ENCODE data around the gene WDR48. TPM values are rescaled to one million over a fixed set of nuclear protein-coding genes. Genes with fewer than 3 reads are reported as not detected.

WDR48 gene
- total RNA-seq, 2 experiments from 2014 or later, result 38.5 to 39.4 TPM

DNA sequence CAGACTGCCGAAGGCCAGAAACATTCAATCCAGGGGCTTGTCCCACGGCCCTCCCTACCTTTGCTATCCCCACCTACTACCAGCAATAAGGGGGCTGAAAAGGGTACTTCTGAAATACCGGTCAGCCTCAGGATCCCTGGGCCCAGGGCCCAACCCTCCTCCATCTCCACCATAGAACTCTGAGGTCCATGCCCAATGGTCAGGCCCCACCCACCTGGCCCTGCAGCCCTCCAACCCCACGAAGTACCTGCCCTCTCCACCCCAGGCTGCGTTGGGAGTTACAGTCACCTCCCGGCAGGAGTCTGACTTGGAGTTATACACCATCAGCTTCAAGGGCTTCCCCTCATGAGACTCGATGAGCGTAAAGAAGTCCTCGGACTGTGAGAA lies 48.7 kb downstream of the WDR48 start:
- ATAC-seq (ENCODE audit: low read depth) (no peak), DNase-seq (no peak)
- Mint-ChIP-seq H3K4me3 (no peak overlapping the region), H3K36me3 (peaks cover 1% of the 10 kb centered on the region), H3K27me3 (no peaks in the 10 kb centered on the region), H3K4me1 (peaks cover 14% of the 10 kb centered on the region), H3K9me3 (no peaks in the 10 kb centered on the region), H3K27ac (no peak overlapping the region)
- POLR2A ChIA-PET, result no interaction called here

DNA sequence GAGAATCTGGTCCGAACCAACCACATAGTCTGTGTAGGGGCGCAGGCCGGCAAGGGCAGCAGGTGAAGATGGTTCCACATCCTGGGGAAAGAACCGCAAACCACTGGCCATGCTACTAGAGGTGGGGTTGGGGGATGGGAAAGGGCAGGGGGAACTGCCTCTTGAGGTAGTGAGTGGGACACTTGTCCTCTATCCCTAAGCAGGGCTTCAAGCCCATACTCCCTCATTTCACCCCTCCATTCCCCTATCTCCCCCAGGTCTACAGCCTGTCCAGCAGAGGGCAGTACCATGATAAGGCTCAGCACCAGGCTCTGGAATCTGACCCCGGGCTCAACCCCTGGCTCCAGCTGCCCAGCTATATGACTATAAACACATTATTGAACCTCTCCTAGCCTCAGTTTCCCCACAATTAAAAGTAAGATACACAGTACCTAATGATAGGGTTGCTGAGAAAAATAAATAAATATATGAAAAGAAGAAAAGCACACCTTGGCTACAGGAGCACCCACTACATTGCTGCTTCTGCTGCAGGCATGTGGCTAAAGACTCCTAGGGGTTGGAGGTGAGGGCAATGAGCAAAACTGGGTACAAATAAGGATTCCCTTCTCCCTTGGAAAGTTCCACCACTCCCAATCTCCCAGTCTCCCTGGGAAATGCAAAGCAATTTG lies 49.3 kb downstream of the WDR48 start:
- Mint-ChIP-seq H3K9me3 (no peaks in the 10 kb centered on the region), H3K36me3 (peaks cover 1% of the 10 kb centered on the region), H3K4me3 (no peak overlapping the region), H3K4me1 (peaks cover 20% of the 10 kb centered on the region), H3K27me3 (peaks cover 5% of the 10 kb centered on the region), H3K27ac (no peak overlapping the region)
- POLR2A ChIA-PET, result no interaction called here
- ATAC-seq (ENCODE audit: low read depth) (peak; percentile 69), DNase-seq (no peak)

DNA sequence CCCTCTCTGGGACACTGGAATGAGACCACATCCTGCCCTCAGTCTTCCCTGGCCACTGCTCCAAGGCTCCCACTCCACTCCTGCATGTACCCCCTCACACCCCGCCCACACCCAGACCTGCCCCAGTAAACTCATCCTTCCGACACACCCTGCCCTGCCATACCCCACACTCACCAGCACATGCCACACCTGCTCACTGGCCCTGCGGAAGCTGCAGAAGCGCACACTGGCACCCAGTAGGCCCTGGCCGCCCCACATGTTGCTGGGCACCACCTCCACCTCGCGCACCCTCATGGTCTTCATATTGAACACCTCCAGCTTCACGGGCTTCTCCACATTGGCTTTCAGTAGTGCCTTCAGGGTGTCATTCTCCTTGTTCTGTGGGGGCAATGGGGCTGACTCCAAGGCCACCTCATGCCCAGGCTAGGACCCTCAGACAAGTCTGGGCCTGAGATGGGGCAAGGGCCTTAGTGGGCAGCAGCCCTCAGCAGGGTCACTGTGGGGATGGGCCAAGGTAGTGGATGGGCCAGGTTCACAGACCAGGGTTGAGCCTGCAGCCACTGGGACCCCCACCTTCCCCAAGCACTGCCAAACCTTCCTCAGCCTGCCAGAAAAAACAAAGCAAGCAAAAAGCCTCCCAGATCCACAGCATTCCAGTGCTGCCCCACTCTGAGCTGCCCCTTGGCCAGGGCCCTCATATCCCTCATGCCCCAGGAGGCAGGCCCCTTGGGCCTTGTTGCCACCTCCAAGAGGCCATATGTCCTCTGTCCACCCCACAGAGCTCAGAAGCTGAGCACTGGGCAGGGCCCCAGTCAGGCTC lies 50.9 kb downstream of the WDR48 start:
- no peak overlapping the region for H3K27ac Mint-ChIP-seq
- no peak for ATAC-seq (ENCODE audit: low read depth)
- H3K4me3 Mint-ChIP-seq, result no peak overlapping the region
- POLR2A ChIA-PET, result no interaction called here
- no peaks in the 10 kb centered on the region for H3K36me3 Mint-ChIP-seq
- H3K27me3 Mint-ChIP-seq, result peaks cover 12% of the 10 kb centered on the region
- no peaks in the 10 kb centered on the region for H3K9me3 Mint-ChIP-seq
- DNase-seq, result no peak
- H3K4me1 Mint-ChIP-seq, result peaks cover 26% of the 10 kb centered on the region

DNA sequence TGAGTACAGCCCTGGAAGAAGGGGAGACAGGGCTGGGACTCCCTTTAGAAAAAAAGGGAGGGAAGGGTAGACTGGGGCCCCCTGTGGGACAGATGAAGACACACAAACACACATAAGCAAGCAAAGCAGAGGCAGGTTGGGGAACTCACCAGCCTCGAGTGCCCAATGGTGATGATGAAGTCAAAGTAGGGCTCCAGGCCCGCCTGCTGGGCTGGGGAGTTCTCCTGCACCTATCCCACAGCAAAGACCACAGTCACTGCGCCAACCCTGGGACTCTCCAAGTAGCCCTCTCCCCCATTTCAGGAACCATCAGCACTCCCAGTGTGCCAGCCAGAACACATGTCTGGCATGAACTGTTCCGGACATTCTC lies 51.5 kb downstream of the WDR48 start:
- Mint-ChIP-seq H3K4me3 (no peak overlapping the region), H3K36me3 (no peaks in the 10 kb centered on the region), H3K27ac (no peak overlapping the region), H3K4me1 (peaks cover 32% of the 10 kb centered on the region), H3K9me3 (no peaks in the 10 kb centered on the region), H3K27me3 (peaks cover 12% of the 10 kb centered on the region)
- POLR2A ChIA-PET, result no interaction called here
- DNase-seq, result no peak
- no peak for ATAC-seq (ENCODE audit: low read depth)

DNA sequence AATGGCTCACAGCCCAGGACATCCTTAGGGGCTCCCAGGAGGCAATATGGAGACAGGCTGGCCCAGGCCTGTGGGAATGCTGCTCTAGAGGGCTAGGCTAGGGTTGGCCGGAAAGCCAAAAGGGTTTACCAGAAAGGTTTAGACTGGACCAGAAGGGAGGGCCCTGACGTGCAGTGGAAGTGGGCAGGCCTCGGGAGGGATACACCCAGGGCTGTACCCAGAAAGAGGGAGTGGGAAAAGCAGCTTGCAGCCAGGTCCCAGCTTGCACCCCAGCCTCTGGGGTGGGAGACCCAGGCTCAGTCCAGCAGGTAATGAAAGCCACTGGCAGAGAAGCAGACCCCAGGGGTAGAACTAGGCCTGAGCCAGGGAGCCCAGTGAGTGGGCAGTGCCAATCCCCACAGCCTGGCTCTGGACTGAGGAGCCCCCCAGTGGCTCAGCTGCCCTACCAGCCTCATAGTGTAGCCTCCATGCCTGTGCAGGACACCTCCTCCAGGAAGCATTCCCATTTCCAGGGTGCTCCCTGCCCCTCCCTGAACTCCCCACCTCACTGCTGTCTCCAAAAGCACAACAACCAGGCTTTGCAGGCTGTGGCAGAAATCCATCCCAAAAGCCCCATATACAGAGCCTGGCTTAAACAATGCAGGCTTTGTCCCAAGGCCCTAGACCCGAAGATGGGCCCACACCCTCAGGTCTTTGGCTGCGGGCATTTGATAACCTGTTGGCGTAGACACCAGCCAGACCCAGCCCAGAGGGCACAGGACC lies 52.2 kb downstream of the WDR48 start:
- H3K4me3 Mint-ChIP-seq, result no peak overlapping the region
- no peaks in the 10 kb centered on the region for H3K9me3 Mint-ChIP-seq
- ATAC-seq (ENCODE audit: low read depth) (no peak), DNase-seq (no peak)
- peaks cover 12% of the 10 kb centered on the region for H3K27me3 Mint-ChIP-seq
- POLR2A ChIA-PET, result interaction anchor here (1.1 to 1.2 kb wide), 2 partner anchors 71 to 280 kb away, joined by 3 to 4 read pairs; no protein-coding TSS in a partner anchor
- peaks cover 39% of the 10 kb centered on the region for H3K4me1 Mint-ChIP-seq
- H3K27ac Mint-ChIP-seq, result no peak overlapping the region
- H3K36me3 Mint-ChIP-seq, result no peaks in the 10 kb centered on the region

DNA sequence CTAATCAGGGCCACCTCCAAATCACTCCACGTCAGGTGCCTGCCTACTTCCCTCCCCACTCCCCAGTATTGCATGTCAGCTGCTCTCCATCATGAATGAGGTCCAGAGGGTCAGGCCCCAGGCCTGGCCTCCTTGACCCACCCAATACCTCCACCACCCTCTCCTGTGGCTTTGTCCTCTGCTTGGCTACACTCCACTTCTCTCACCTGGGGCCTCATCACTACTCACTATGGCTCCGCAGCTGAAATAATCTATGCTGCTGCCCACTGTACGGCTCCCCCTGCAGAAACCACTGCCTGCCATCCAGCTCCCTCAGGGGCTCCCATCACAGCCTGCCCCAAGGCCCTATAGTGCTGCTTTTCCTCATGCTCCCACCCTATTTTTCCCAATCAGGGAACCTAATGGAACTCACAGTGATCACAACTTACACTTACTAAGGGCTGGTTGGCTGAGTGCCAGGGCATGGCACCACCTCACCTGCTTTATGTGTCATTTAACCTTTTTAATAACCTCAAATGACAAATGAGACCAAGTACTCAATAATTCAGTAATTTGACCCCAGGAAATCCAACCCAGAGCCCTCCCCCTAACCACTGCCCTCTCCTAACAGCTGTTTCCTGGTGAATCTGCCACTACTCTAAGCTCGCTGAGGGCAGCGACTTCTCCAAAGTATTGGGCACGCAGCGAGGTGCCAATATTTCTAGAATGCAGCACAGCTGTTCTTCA lies 53.3 kb downstream of the WDR48 start:
- Mint-ChIP-seq H3K36me3 (no peaks in the 10 kb centered on the region), H3K4me3 (no peak overlapping the region), H3K27me3 (peaks cover 18% of the 10 kb centered on the region), H3K9me3 (no peaks in the 10 kb centered on the region), H3K27ac (no peak overlapping the region), H3K4me1 (peaks cover 44% of the 10 kb centered on the region)
- POLR2A ChIA-PET, result interaction anchor here (0.9 to 1.2 kb wide), 4 partner anchors 37 to 279 kb away, joined by 3 to 4 read pairs (median 3); no protein-coding TSS in a partner anchor
- ATAC-seq (ENCODE audit: low read depth), result no peak
- no peak for DNase-seq

DNA sequence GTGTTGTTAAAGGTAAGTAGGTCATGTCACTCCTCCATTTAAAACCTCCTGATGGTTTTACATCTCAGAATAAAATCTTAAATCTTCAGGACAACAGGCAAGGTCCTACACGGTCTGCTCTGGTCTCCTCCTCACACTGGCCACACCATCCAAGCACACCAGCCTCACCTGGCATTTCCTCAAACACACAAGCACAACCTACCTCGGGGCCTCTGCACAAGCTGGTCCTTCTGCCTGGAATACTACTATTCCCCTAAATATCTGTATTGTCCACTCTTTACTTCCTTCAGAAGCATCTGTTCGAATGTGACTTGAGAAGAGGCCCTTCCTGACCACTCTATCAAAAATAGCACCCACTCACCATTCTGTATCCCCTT lies 53.9 kb downstream of the WDR48 start:
- Mint-ChIP-seq H3K27me3 (peaks cover 23% of the 10 kb centered on the region), H3K36me3 (no peaks in the 10 kb centered on the region), H3K4me3 (peak overlapping the region; percentile 70), H3K9me3 (no peaks in the 10 kb centered on the region), H3K4me1 (peaks cover 44% of the 10 kb centered on the region), H3K27ac (no peak overlapping the region)
- DNase-seq, result no peak
- no peak for ATAC-seq (ENCODE audit: low read depth)
- POLR2A ChIA-PET, result interaction anchor here (0.9 to 1.0 kb wide), 2 partner anchors 37 to 43 kb away, joined by 3 read pairs; no protein-coding TSS in a partner anchor

DNA sequence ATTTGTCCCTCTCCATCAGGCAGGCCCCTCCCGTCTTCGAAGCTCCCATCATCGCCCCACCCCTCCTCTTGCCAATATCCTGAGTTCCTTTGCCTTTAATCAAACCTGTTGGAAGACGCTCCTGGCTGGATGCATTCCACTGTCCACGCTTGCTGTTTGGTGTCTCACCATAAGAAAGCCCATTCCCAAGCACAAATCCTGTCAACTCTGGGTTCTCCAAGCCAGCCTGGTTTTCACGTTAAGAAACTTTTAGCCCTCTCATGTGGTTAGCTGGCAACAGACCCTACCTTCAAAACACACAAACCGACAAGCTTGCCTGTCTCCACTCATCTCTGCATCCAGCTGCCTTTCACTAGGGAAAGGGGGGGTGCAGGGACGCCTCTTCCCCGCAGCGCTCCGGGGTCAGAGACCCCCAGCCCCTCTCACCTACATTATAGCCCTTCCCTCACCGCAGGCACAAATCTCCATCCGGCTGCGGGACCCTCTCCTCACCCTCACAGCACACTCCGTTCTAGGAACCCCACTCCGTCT lies 54.5 kb downstream of the WDR48 start:
- no peak for ATAC-seq (ENCODE audit: low read depth)
- H3K4me3 Mint-ChIP-seq, result peak overlapping the region; percentile 75
- no peak for DNase-seq
- POLR2A ChIA-PET, result interaction anchor here (0.9 kb wide), 1 partner anchor 36 kb away, joined by 3 read pairs; no protein-coding TSS in a partner anchor
- H3K27me3 Mint-ChIP-seq, result peaks cover 30% of the 10 kb centered on the region
- peaks cover 44% of the 10 kb centered on the region for H3K4me1 Mint-ChIP-seq
- no peaks in the 10 kb centered on the region for H3K36me3 Mint-ChIP-seq
- H3K9me3 Mint-ChIP-seq, result no peaks in the 10 kb centered on the region
- peak overlapping the region; percentile 44 for H3K27ac Mint-ChIP-seq

DNA sequence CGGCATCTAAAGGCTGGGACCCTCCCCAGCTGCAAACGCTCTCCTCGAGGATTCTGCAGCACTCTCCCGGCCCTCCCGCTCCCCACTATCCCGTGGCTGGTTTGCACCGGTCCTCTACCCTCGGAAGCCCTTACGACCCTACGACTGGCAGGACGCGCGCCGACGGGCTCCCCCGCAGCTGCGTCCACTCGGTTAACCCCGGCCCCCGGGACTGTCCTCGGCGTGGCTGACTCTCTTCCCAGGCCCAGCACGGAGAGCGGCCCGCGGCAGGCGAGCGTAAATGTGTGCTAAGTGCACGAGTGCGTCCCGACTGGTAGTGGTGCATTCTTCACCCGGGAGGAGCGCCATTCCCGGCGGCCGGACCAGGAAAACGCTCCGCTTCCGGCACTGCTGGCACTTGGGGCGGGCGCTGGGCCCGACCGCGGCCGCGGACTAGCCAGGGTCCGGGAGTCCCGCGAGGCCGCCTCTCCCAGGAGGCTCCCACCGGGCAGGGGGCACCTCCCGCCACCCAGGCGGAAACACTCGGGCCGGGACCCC lies 55.1 kb downstream of the WDR48 start:
- POLR2A ChIA-PET, result interaction anchor here (2.1 kb wide), 1 partner anchor 41 kb away, joined by 8 read pairs; no protein-coding TSS in a partner anchor
- peaks cover 35% of the 10 kb centered on the region for H3K27me3 Mint-ChIP-seq
- peaks cover 41% of the 10 kb centered on the region for H3K4me1 Mint-ChIP-seq
- no peak overlapping the region for H3K27ac Mint-ChIP-seq
- peak overlapping the region; percentile 75 for H3K4me3 Mint-ChIP-seq
- no peaks in the 10 kb centered on the region for H3K9me3 Mint-ChIP-seq
- ATAC-seq (ENCODE audit: low read depth) (no peak), DNase-seq (no peak)
- no peaks in the 10 kb centered on the region for H3K36me3 Mint-ChIP-seq

DNA sequence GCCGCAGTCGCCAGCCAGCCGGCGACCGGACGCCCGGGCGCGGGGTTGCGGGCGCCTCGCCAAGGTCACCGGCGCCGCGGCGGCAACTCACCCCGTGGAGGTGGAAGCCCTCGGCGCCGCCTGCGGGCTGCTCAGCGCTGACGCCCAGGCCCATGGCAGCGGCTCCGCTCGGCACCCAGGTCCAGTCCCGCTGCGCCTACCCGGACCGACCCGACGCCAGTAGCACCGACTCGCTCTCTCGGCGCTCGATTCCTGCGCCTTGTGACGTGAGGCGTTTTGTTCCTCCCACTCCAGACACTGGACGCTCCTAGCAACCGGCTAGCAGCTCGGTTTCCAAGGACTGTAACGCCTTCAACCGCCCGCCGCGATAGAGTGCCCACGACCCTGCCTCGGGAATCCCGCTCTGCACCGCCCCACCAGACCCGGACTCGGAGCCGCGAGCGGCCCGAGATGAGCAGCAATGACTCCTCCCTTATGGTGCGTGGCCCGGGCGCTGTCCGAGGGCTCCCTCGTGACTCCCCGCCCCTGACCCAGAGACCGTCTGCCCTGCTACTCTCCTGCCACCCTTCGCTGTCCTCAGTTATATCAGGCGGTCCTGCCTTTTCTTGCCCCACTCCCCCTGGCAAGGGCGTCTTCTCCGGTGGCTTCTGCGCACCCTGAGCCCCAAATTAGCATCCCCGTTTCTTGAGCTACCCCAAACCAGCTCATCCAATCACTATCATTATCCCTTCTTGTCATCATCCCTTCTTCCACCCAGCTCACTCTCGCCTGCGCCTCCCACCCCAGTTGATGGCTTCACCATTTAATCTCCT lies 55.8 kb downstream of the WDR48 start, which contains the start of the genes GORASP1 and TTC21A:
Gene GORASP1 (minus strand): TSS at position 240 of the 812 bp plus-strand sequence. CDS start 86 bp downstream, at position 154.
Gene TTC21A (plus strand): TSS at position 293 of the 812 bp plus-strand sequence. CDS start 158 bp downstream, at position 451.
- Mint-ChIP-seq H3K9me3 (no peaks in the 10 kb centered on the region), H3K4me1 (peaks cover 40% of the 10 kb centered on the region), H3K36me3 (no peaks in the 10 kb centered on the region), H3K27ac (peak within 1 kb of the TSS; percentile 87), H3K27me3 (peaks cover 40% of the 10 kb centered on the region), H3K4me3 (peak within 1 kb of the TSS; percentile 86)
- DNase-seq (peak; percentile 72), ATAC-seq (ENCODE audit: low read depth) (peak; percentile 37)
- POLR2A ChIA-PET, result interaction anchor here (1.1 to 2.5 kb wide), 6 partner anchors 19 to 299 kb away, joined by 3 to 15 read pairs (median 6); partner anchors contain the start of gene RPSA

DNA sequence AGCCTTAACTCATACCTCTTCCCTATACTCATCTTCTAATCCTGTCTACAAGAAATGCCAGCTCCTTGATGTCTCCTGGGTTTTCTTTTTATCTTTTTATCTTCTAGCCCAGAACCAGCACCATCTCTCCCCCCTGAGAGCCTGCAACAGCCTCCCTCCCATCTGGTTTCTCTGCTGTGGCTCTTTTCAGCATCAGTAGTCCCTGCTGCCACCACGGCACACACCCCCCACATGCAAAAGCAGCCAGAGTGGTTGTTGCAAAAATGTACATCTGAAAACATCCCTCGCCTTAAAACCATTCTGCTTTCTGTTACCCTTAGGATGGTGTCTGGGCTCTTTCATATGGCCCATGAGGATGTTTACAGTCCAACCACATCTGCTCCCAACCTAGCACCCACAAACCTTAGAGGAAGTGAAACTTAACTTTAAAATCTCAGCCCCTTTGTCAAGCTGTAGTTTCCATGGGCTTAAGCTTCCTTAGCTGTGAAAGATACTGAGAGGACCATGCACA lies 56.4 kb downstream of the WDR48 start:
- peak overlapping the region; percentile 86 for H3K4me3 Mint-ChIP-seq
- H3K27ac Mint-ChIP-seq, result peak overlapping the region; percentile 87
- peaks cover 38% of the 10 kb centered on the region for H3K4me1 Mint-ChIP-seq
- peaks cover 46% of the 10 kb centered on the region for H3K27me3 Mint-ChIP-seq
- no peak for DNase-seq
- POLR2A ChIA-PET, result interaction anchor here (0.7 to 2.5 kb wide), 7 partner anchors 10 to 298 kb away, joined by 3 to 15 read pairs (median 5); partner anchors contain the start of gene RPSA
- H3K36me3 Mint-ChIP-seq, result no peaks in the 10 kb centered on the region
- ATAC-seq (ENCODE audit: low read depth), result peak; percentile 81
- H3K9me3 Mint-ChIP-seq, result no peaks in the 10 kb centered on the region

Measured in activated naive CD8-positive, alpha-beta T cell treated with anti-CD3 and anti-CD28 coated beads, Interleukin-2, amount 10 ng/mL, durations not matched to agents 7 days and 5 days (primary cell).